ENCODE results near the gene PUM2.
"Not testable (repeated sequence)": the region's sequence is repeated elsewhere in the genome, so short reads cannot be mapped to it uniquely, and the experiment has no call there.

PUM2 gene

GRCh38 chr2:20368706-20369105 is 18.1 kb upstream of the PUM2 start:
- no peak overlapping the region for H3K4me3 ChIP-seq (ENCODE audit: low read depth, low read length)
- no peak for TF ChIP-seq CTCF (conservative IDR thresholded peaks at IDR 0.05; ENCODE audit: low read depth, low read length)
- DNase-seq (ENCODE audit: low read depth) = no peak

- not testable (repeated sequence) for DNase-seq (ENCODE audit: low read depth); H3K4me3 ChIP-seq (ENCODE audit: low read depth, low read length)
Observed at GRCh38 chr2:20367929-20368328, 17.3 kb upstream of the PUM2 start.

DNA sequence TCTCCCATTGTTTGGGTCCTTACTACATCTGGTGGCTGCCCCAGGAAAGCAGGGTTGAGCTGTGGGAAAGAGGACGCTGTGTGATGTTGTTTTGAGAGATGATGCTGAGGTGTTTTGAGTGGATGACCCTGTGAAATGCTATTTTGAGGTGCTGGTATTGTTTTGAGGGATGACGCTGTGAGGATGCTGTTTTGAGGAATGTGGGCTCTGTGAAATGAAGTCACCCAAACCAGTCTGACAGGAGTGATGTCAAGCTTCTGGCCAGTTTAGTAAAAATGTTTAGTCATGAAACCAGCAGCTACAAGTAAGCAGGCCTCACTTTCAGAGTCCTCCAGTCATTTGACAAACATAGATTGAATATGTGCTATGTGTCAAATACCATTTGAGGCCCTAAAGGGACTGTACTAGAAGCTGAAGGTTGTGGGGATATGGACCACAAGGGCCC is 16.1 kb upstream of the PUM2 start:
- no peak overlapping the region for H3K4me3 ChIP-seq (ENCODE audit: low read depth, low read length)
- no peak for DNase-seq (ENCODE audit: low read depth)

GRCh38 chr2:20365249-20365817 is 14.7 kb upstream of the PUM2 start:
- no peak for TF ChIP-seq CTCF (conservative IDR thresholded peaks at IDR 0.05; ENCODE audit: low read depth, low read length)
- DNase-seq (ENCODE audit: low read depth) = peak; percentile 76
- H3K4me3 ChIP-seq (ENCODE audit: low read depth, low read length) = no peak overlapping the region

More for the DNA sequence above, 16.1 kb upstream of the PUM2 start:
- no peak for TF ChIP-seq CTCF (conservative IDR thresholded peaks at IDR 0.05; ENCODE audit: low read depth, low read length)

DNA sequence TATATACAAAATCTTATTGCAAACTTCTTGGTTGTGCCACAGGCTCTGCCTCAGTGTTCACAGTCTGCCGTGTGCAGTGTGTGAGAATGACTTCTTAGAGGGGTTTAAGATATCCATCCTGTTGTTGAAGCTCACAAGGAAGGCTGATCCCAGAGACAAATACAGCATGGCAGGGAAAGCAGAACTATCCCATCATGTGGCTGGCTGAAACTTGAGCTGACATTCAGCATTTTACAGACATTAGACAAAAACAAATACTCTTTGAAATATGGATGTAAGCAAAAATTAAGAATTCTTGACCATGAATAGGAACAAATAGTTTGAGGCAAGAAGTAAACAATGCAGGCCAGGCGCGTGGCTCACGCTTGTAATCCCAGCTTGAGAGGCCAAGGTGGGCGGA is 12.9 kb upstream of the PUM2 start:
- TF ChIP-seq CTCF (conservative IDR thresholded peaks at IDR 0.05; ENCODE audit: low read depth, low read length) = no peak
- no peak overlapping the region for H3K4me3 ChIP-seq (ENCODE audit: low read depth, low read length)
- DNase-seq (ENCODE audit: low read depth) = no peak

DNA sequence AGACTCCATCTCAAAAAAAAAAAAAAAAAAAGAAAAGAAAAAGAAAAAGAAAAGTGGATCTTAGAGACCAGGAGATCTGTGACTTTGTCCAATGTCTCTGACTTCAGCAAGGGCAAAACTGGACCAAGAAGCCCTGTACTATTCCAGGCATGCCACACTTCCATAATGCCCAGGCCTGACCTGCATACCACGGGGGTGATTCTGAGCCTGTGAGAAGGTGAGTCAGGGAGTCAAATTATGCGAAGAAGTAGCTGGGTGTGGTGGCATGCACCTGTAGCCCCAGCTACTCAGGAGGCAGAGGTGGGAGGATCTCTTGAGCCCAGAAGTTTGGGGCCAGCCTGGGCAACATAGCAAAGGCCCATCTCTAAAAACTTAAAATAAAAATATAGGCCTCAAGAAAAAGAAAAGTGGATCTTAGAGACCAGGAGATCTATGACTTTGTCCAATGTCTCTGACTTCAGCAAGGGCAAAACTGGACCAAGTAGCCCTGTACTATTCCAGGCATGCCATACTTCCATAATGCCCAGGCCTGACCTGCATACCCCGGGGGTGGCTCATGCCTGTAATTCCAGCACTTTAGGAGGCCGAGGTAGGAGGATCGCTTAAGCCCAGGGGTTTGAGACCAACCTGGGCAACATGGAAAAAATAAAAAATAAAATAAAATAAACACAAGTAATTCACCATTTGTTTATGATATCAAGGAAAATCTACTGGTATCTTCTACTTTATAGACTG is 12.2 kb upstream of the PUM2 start:
- TF ChIP-seq CTCF (conservative IDR thresholded peaks at IDR 0.05; ENCODE audit: low read depth, low read length) = no peak
- DNase-seq (ENCODE audit: low read depth) = no peak

GRCh38 chr2:20361893-20362292 is 11.2 kb upstream of the PUM2 start:
- H3K4me3 ChIP-seq (ENCODE audit: low read depth, low read length) = no peak overlapping the region
- no peak for TF ChIP-seq CTCF (conservative IDR thresholded peaks at IDR 0.05; ENCODE audit: low read depth, low read length)
- no peak for DNase-seq (ENCODE audit: low read depth)

More for the DNA sequence above, 12.2 kb upstream of the PUM2 start:
- H3K4me3 ChIP-seq (ENCODE audit: low read depth, low read length) = no peak overlapping the region

Data from choroid plexus epithelial cell (primary cell).